DMS153 treated with DMSO at 0.1 percent for 48 hours (cell line): ENCODE data around the gene DAP3.
"Not testable (repeated sequence)": the region's sequence is repeated elsewhere in the genome, so short reads cannot be mapped to it uniquely, and the experiment has no call there.

Experiments
- DNase-seq: peaks from one replicate; lab custom pipeline; 2025; ENCODE audit not compliant: unreplicated experiment; lab: John Stamatoyannopoulos, UW

Gene DAP3

GRCh38 chr1:155689081-155689607, at the start of gene DAP3:
TSS of gene DAP3 (plus strand) at chr1:155689091. CDS start at chr1:155709780, 20,689 bp downstream.
- not testable (repeated sequence) for DNase-seq

DNA sequence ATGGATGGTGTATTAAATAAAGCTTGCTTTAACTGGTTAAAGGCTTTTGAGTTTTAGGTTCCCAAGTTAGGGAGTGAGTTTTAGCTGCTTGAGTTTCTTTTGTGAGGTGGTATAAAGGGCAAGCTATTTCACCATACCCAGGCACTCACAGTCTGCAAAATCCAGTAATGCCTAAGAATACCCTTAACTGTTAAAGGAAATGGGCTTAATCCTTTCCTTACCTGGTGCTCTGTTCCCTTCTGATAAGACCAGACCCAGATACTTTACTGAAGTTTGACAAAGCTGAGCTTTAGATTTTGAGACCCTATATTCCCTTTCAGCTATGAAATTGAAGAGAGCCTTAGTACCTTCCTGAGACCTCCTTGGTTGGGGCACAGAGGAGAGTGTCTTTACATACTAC, 48.5 kb upstream of the DAP3 start:
- no peak for DNase-seq

DNA sequence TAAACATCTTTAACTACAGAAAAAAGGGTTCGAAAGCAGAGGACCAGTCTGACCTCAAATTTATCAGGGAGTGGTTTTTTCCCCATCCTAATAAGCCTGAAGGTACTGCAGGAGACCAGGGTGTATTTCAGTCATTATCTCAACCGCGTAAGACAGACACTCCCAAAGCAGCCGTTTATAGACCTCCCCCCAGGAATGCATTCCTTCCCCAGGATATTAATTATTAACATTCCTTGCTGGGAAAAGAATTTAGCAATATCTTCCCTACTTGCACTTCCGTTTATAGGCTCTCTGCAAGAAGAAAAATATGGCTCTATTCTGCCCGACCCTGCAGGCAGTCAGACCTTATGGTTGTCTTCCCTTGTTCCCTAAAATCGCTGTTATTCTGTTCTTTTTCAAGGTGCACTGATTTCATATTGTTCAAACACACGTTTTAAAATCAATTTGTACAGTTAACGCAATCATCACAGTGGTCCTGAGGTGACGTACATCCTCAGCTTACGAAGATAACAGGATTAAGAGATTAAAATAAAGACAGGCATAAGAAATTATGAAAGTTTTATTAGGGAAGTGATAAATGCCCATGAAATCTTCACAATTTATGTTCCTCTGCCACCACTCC, 46.2 kb upstream of the DAP3 start:
- DNase-seq = not testable (repeated sequence)

- no peak for DNase-seq
Observed at GRCh38 chr1:155643230-155643629, 45.7 kb upstream of the DAP3 start.

GRCh38 chr1:155645034-155645598, 43.8 kb upstream of the DAP3 start:
- DNase-seq = no peak

- DNase-seq = no peak
Observed at GRCh38 chr1:155645648-155646047, 43.2 kb upstream of the DAP3 start.

GRCh38 chr1:155646307-155646706, 42.6 kb upstream of the DAP3 start:
- no peak for DNase-seq

- DNase-seq = peak; percentile 30
Observed at GRCh38 chr1:155648207-155649147, 40.4 kb upstream of the DAP3 start.

DNA sequence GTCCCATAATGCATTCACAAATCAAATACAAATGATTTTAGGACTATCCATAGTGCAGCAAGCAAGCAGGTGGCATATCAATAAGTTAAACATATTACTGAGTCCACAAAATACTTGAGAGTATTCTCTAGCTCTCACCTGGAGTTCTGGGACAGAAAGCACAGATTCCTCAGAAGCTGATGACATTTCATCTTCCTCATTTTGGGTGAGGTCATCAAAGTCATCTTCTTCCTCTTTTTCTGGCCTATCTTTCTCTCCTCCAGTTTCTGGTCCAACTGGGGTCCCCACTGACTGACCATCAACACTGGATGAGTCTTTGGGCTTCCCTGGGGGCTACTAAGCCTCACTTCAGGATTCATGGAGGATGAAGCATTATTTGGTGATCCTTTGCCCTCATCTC, 39.2 kb upstream of the DAP3 start:
- no peak for DNase-seq

DNA sequence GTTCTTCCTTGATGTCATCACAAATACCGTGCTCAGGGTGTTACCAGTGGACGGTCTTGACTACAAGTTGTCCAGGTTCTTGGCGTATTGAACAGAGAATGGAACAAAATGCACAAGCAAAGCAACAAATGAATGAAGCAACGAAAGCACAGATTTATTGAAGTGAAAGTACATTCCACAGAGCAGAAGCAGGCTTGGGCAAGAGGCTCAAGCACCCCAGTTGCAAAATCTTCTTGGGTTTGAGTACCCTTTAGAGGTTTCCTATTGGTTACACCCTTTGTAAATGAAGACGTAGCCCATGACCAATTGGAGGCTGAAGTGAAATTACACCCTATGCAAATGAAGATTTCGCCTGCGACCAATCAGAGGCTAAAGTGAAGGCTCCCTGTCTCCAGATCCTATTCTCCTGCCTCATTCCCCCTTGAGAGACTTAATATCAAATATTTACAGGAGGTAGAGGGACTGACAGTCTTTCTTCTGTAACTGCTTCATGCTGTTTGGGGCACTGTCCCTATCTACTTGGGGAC, 38.6 kb upstream of the DAP3 start:
- DNase-seq = no peak

DNA sequence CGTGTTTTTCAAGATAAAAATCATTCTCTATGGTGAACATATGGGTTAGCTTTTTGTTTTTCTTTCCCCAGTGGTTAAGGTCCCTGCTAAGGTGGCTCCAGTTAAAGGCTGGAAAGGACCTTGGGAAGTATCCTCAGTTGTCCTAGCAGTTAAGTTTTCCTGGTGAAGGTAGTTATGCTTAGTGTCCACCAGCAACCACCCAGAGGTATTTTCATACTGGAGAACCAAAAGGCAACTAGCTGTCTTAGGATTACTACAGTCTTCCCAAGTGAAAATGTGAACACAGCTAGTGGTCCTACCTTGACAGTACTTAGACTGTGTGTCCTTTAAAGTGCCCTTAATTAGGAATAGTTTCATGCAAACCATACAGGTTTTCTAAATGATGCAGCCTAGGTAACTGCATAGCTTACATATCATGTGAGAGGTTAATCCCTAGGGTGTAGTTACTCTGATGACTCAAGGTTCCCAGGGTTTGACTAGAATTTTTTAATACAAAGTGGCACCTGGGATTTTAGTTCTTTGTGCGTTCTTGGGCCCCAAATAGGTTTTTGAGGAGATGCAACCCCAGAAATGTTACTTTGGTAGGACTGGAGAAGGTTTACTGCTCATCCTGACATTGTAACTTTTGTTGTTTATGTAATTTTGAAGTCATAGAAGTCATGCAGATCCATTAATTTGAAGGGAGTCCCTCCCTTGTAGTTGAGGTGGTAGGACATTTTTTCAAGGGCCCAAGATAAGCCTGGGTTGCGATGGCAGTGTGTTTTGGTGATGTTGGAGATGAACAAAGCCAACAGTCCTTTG, 36.8 kb upstream of the DAP3 start:
- no peak for DNase-seq

DNA sequence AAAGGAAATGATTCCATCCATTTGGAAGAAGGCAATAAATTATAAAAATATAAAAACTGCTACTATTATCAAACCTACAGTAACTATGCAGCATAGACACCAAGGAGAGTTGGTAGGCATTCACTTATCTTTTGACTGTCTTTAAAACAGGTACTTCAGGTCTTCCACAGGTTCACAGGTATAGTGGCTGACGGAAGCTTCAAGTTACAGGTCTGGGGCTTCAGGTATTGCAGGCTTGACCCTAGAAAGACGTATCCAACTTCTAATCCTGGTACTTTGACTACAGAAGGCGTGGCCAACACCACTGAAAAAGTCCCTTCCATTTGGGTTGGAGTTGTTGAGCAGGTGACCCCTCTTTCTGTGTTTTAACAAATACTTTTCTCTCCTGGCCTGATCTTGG, 35.9 kb upstream of the DAP3 start:
- DNase-seq = no peak

GRCh38 chr1:155657463-155657862, 31.4 kb upstream of the DAP3 start:
- no peak for DNase-seq

GRCh38 chr1:155661239-155661638, 27.7 kb upstream of the DAP3 start:
- DNase-seq = not testable (repeated sequence)

GRCh38 chr1:155669233-155670162, 19.4 kb upstream of the DAP3 start:
- DNase-seq = no peak

GRCh38 chr1:155671750-155672149, 17.1 kb upstream of the DAP3 start:
- no peak for DNase-seq

DNA sequence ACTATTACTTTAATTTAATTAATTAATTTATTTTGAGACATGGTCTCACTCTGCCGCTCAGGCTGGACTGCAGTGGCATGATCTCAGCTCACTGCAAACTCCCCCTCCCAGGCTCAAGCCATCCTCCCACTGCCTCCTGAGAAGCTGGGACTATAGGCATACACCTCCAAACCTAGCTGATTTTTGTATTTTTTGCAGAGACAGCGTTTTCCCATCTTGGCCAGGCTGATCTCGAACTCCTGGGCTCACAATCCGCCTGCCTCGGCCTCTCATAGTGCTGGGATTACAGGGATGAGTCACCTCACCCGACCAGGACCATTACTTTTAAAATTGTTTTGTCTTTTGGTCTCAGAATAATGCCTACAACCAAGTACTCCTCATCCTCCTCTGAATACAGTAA, 15.9 kb upstream of the DAP3 start:
- no peak for DNase-seq

GRCh38 chr1:155678027-155678426, 10.9 kb upstream of the DAP3 start:
- DNase-seq = no peak

DNA sequence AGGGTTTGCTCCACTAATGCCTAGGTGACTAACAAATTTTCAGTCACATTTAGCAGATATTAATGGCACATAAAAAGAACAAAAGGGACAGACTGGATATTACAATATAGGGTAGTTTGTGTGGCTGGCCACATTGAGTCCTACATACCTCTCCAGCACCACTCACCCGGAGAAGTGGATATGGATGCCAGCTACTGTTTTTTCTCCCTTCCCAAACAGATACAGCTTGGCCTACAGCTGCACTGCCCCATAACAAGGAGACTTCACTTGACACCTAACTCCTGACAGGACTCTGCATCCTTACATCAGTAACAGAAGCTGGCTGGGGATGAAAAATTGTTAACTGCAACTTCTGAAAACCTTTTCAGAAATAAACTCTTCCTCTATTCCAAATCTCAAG, 9.9 kb upstream of the DAP3 start:
- not testable (repeated sequence) for DNase-seq

- DNase-seq = no peak
Observed at GRCh38 chr1:155680531-155680930, 8.4 kb upstream of the DAP3 start.
